Measurements from ENCODE around the gene ZDHHC24.
A peak's percentile ranks its signal among the peaks of the same experiment; 100 is the strongest.
"Not testable (repeated sequence)": the region's sequence is repeated elsewhere in the genome, so short reads cannot be mapped to it uniquely, and the experiment has no call there.

Gene ZDHHC24

DNA sequence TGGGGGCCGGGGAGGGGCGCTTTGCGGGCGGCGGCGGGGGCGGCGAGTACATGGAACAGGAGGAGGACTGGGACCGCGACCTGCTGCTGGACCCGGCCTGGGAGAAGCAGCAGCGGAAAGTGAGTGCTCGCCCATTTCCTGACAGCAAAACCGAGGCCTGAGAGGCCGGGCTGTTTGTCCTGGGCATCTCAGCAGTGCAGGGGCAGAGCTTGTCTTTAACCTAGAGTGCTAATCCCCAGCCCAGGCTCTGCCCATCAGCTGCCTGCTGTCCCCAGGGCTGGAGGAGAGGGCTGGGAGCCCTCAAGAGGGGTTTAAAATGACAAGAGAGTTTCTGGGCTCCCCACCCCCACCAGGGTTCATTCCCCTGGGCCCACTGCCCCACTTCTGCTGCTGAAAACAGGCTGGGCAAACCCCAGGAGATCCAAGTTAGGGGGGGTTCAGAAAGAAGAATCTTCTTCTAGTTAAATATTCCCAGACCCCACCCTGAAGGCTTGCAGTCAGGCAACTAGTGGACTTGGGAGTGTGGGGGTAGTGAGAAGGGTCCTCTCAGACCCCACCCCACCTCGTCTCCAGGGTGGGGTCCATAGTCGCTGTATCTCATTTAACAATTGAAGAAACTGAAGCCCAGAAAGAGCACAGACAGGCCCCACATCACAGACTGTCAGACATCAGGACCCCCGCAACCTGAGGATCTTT, 1.3 kb upstream of the ZDHHC24 start:
- no peaks in the 10 kb centered on the region for H3K9me2 ChIP-seq (replicated peaks; ENCODE audit: insufficient read depth, low read length)
- no peak overlapping the region for H3K27ac ChIP-seq (ENCODE audit: low read length)
- peak overlapping the region; percentile 94; the same call in 1 of the 2 replicates for H3K4me2 ChIP-seq (ENCODE audit: low read depth, low read length)
- no peaks in the 10 kb centered on the region for H3K9me3 ChIP-seq (replicated peaks; ENCODE audit: insufficient read depth, low read length)
- H4K20me1 ChIP-seq (ENCODE audit: insufficient read depth, low read length) = no peaks in the 10 kb centered on the region
- no peaks in the 10 kb centered on the region for H3K36me3 ChIP-seq (replicated peaks; ENCODE audit: insufficient read depth, low read length)
- H3K9ac ChIP-seq (ENCODE audit: low read length) = no peak overlapping the region
- H3F3A ChIP-seq (ENCODE audit: insufficient read depth, low read length) = peaks cover 3% of the 10 kb centered on the region; the same call in 1 of the 2 replicates
- H3K79me2 ChIP-seq (ENCODE audit: low read length) = peaks cover 5% of the 10 kb centered on the region; the same call in 1 of the 2 replicates
- H2AFZ ChIP-seq (ENCODE audit: low read length) = peak overlapping the region; percentile 98
- no peak for TF ChIP-seq EZH2phosphoT487 (IDR thresholded peaks at IDR 0.05; ENCODE audit: low read length)
- TF ChIP-seq, protein P1, sequence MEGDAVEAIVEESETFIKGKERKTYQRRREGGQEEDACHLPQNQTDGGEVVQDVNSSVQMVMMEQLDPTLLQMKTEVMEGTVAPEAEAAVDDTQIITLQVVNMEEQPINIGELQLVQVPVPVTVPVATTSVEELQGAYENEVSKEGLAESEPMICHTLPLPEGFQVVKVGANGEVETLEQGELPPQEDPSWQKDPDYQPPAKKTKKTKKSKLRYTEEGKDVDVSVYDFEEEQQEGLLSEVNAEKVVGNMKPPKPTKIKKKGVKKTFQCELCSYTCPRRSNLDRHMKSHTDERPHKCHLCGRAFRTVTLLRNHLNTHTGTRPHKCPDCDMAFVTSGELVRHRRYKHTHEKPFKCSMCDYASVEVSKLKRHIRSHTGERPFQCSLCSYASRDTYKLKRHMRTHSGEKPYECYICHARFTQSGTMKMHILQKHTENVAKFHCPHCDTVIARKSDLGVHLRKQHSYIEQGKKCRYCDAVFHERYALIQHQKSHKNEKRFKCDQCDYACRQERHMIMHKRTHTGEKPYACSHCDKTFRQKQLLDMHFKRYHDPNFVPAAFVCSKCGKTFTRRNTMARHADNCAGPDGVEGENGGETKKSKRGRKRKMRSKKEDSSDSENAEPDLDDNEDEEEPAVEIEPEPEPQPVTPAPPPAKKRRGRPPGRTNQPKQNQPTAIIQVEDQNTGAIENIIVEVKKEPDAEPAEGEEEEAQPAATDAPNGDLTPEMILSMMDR (IDR thresholded peaks at IDR 0.05; ENCODE audit: low read length) = no peak
- no peak for TF ChIP-seq EZH2 (optimal IDR thresholded peaks at IDR 0.05; ENCODE audit: low read depth, low read length)
- H3K4me3 ChIP-seq (ENCODE audit: low read length) = peak overlapping the region; percentile 98
- DNase-seq = no peak
- H3K27me3 ChIP-seq (replicated peaks; ENCODE audit: insufficient read depth, low read length) = peaks cover 49% of the 10 kb centered on the region
- H3K4me1 ChIP-seq (ENCODE audit: low read length) = peaks cover 7% of the 10 kb centered on the region; the same call in 1 of the 2 replicates

DNA sequence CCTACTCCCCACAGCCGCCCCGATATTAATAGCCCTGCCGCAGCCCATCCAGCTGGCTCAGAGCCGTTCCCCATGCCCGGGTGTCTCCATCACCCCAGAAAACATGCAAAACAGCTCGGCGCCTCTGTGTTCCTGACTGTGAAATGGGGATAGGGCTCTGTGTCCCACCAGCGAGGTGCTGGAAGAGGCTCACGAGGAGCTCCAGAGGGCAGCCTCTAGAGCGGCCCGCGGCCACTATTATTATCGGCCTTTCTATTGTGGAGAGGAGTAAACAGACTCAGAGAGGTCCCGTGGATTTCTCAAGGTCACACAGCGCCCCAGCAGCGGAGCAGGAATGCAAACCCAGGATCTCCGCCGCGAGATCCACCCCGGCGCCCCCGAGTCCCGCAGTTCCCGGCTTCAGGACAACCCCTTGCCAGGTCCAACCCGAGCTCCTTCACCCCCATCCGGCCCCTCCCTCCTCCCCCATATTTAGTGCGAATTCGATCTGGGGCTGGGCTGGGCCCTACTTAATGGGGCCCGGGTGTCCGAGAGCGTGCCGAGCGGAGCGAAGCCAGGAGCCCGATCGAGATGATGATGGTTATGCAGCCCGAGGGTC, 619 bp upstream of the ZDHHC24 start, which contains the start of gene ACTN3:
Gene ACTN3 (plus strand): TSS at position 536 of the 598 bp plus-strand sequence. CDS start 35 bp downstream, at position 571.
- Histone ChIP-seq H3K79me2 (ENCODE audit: low read length) (peaks cover 5% of the 10 kb centered on the region; the same call in 1 of the 2 replicates), H3F3A (ENCODE audit: insufficient read depth, low read length) (peaks cover 3% of the 10 kb centered on the region; the same call in 1 of the 2 replicates), H3K27me3 (replicated peaks; ENCODE audit: insufficient read depth, low read length) (peaks cover 43% of the 10 kb centered on the region), H3K4me1 (ENCODE audit: low read length) (peaks cover 7% of the 10 kb centered on the region; the same call in 1 of the 2 replicates), H3K4me3 (ENCODE audit: low read length) (peak within 1 kb of the TSS; percentile 98), H3K36me3 (replicated peaks; ENCODE audit: insufficient read depth, low read length) (no peaks in the 10 kb centered on the region), H4K20me1 (ENCODE audit: insufficient read depth, low read length) (no peaks in the 10 kb centered on the region), H3K9me3 (replicated peaks; ENCODE audit: insufficient read depth, low read length) (no peaks in the 10 kb centered on the region), H2AFZ (ENCODE audit: low read length) (peak within 1 kb of the TSS; percentile 98), H3K4me2 (ENCODE audit: low read depth, low read length) (peak within 1 kb of the TSS; percentile 94), H3K27ac (ENCODE audit: low read length) (no peak within 1 kb of the TSS; the same call in 1 of the 2 replicates), H3K9me2 (replicated peaks; ENCODE audit: insufficient read depth, low read length) (no peaks in the 10 kb centered on the region), H3K9ac (ENCODE audit: low read length) (peak within 1 kb of the TSS; percentile 91)
- DNase-seq = no peak
- TF ChIP-seq EZH2 (optimal IDR thresholded peaks at IDR 0.05; ENCODE audit: low read depth, low read length) (no peak), EZH2phosphoT487 (IDR thresholded peaks at IDR 0.05; ENCODE audit: low read length) (no peak)
- TF ChIP-seq, protein P1 (IDR thresholded peaks at IDR 0.05; ENCODE audit: low read length) = no peak

DNA sequence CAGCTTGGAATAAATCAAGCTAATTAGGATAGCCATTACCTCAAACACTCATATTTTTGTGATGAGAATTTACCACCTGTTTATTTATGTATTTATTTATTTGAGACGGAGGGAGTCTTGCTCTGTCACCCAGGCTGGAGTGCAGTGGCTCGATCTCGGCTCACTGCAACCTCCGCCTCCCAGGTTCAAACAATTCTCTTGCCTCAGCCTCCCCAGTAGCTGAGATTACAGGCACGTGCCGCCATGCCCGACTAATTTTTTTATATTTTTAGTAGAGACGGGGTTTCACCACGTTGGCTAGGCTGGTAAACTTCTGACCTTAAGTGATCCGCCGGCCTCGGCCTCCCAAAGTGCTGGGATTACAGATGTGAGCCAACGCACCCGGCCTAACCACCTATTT, 896 bp downstream of the ZDHHC24 start:
- peak overlapping the region; percentile 98 for H3K4me3 ChIP-seq (ENCODE audit: low read length)
- H3K9ac ChIP-seq (ENCODE audit: low read length) = peak overlapping the region; percentile 91; the same call in 1 of the 2 replicates
- H3K27ac ChIP-seq (ENCODE audit: low read length) = not testable (repeated sequence)

More for the DNA sequence above, 896 bp downstream of the ZDHHC24 start:
- Histone ChIP-seq H3K4me2 (ENCODE audit: low read depth, low read length) (peak overlapping the region; percentile 94), H3K27me3 (replicated peaks; ENCODE audit: insufficient read depth, low read length) (peaks cover 33% of the 10 kb centered on the region)
- H3K36me3 ChIP-seq (replicated peaks; ENCODE audit: insufficient read depth, low read length); H3K9me3 ChIP-seq (replicated peaks; ENCODE audit: insufficient read depth, low read length); H2AFZ ChIP-seq (ENCODE audit: low read length); DNase-seq; H3K79me2 ChIP-seq (ENCODE audit: low read length); H3K4me1 ChIP-seq (ENCODE audit: low read length); H4K20me1 ChIP-seq (ENCODE audit: insufficient read depth, low read length); H3F3A ChIP-seq (ENCODE audit: insufficient read depth, low read length); H3K9me2 ChIP-seq (replicated peaks; ENCODE audit: insufficient read depth, low read length): not testable (repeated sequence)
